Memory B cell (primary cell): ENCODE data around the gene TGM4.
A peak's percentile ranks its signal among the peaks of the same experiment; 100 is the strongest.

Source experiments
- ATAC-seq: fragments of 150-1000 bp; cut with Tn5 transposase; 2 replicates; pipeline ENCODE4 v1.10.0; 2021; ENCODE audit warnings: low read depth, mild to moderate bottlenecking, moderate library complexity
- DNase-seq, 2 donors: peaks; one replicate each; pipeline ENCODE4 v3.0.0; 2022; ENCODE audit warnings: low spot score in 2 of 2
- H3K27ac Mint-ChIP-seq: one replicate; pipeline ENCODE4 v1.8.0; 2022; ENCODE audit warnings: mild to moderate bottlenecking, moderate library complexity, mixed read lengths
- H3K27me3 Mint-ChIP-seq: one replicate; pipeline ENCODE4 v1.8.0; 2022; ENCODE audit warnings: mixed read lengths
- H3K36me3 Mint-ChIP-seq: one replicate; pipeline ENCODE4 v1.8.0; 2022; ENCODE audit warnings: mild to moderate bottlenecking, mixed read lengths
- H3K4me1 Mint-ChIP-seq: one replicate; pipeline ENCODE4 v1.8.0; 2022; ENCODE audit warnings: mixed read lengths
- H3K4me3 Mint-ChIP-seq: one replicate; pipeline ENCODE4 v1.8.0; 2022; ENCODE audit warnings: mild to moderate bottlenecking, moderate library complexity, mixed read lengths
- H3K9me3 Mint-ChIP-seq: one replicate; pipeline ENCODE4 v1.8.0; 2022; ENCODE audit warnings: mixed read lengths

TGM4 gene

GRCh38 chr3:44862226-44862637 is 12.2 kb upstream of the TGM4 start:
- Mint-ChIP-seq H3K27me3 (no peaks in the 10 kb centered on the region), H3K27ac (peak overlapping the region; percentile 86), H3K4me1 (peaks cover 18% of the 10 kb centered on the region), H3K4me3 (peak overlapping the region; percentile 85), H3K36me3 (peaks cover 4% of the 10 kb centered on the region), H3K9me3 (no peaks in the 10 kb centered on the region)
- ATAC-seq: peak; percentile 17
- DNase-seq: peak in 1 of 2 donors; percentile 12

- DNase-seq (no peak), ATAC-seq (no peak)
- Mint-ChIP-seq H3K27me3 (no peaks in the 10 kb centered on the region), H3K4me3 (no peak overlapping the region), H3K9me3 (peaks cover 2% of the 10 kb centered on the region), H3K36me3 (peaks cover 6% of the 10 kb centered on the region), H3K27ac (no peak overlapping the region), H3K4me1 (peaks cover 20% of the 10 kb centered on the region)
These were observed 9.0 kb upstream of the TGM4 start for GRCh38 chr3:44865272-44866035.

- H3K4me1 Mint-ChIP-seq: peaks cover 16% of the 10 kb centered on the region
- no peak overlapping the region for H3K27ac Mint-ChIP-seq
- H3K9me3 Mint-ChIP-seq: peaks cover 2% of the 10 kb centered on the region
- H3K4me3 Mint-ChIP-seq: no peak overlapping the region
- no peaks in the 10 kb centered on the region for H3K27me3 Mint-ChIP-seq
- no peak for DNase-seq
- ATAC-seq: no peak
- H3K36me3 Mint-ChIP-seq: peaks cover 6% of the 10 kb centered on the region
These were observed 6.8 kb upstream of the TGM4 start for GRCh38 chr3:44867421-44868111.

GRCh38 chr3:44870375-44871061 is 3.9 kb upstream of the TGM4 start:
- Mint-ChIP-seq H3K4me3 (no peak overlapping the region), H3K27ac (no peak overlapping the region), H3K27me3 (no peaks in the 10 kb centered on the region), H3K4me1 (peaks cover 10% of the 10 kb centered on the region), H3K9me3 (peaks cover 2% of the 10 kb centered on the region), H3K36me3 (peaks cover 6% of the 10 kb centered on the region)
- ATAC-seq: no peak
- no peak for DNase-seq

GRCh38 chr3:44875596-44875995 is 1.2 kb downstream of the TGM4 start:
- DNase-seq (no peak), ATAC-seq (no peak)
- H3K4me1 Mint-ChIP-seq: no peaks in the 10 kb centered on the region
- no peaks in the 10 kb centered on the region for H3K9me3 Mint-ChIP-seq
- H3K4me3 Mint-ChIP-seq: no peak overlapping the region
- H3K27ac Mint-ChIP-seq: no peak overlapping the region
- peaks cover 4% of the 10 kb centered on the region for H3K27me3 Mint-ChIP-seq
- no peaks in the 10 kb centered on the region for H3K36me3 Mint-ChIP-seq

GRCh38 chr3:44877333-44877732 is 2.9 kb downstream of the TGM4 start:
- Mint-ChIP-seq H3K4me1 (no peaks in the 10 kb centered on the region), H3K4me3 (no peak overlapping the region), H3K9me3 (no peaks in the 10 kb centered on the region), H3K27me3 (peaks cover 4% of the 10 kb centered on the region), H3K36me3 (no peaks in the 10 kb centered on the region), H3K27ac (no peak overlapping the region)
- DNase-seq (no peak), ATAC-seq (no peak)

GRCh38 chr3:44880284-44880683 is 5.9 kb downstream of the TGM4 start:
- Mint-ChIP-seq H3K9me3 (no peaks in the 10 kb centered on the region), H3K27me3 (peaks cover 6% of the 10 kb centered on the region), H3K4me1 (no peaks in the 10 kb centered on the region), H3K36me3 (no peaks in the 10 kb centered on the region), H3K4me3 (no peak overlapping the region), H3K27ac (no peak overlapping the region)
- DNase-seq (no peak), ATAC-seq (no peak)

- Mint-ChIP-seq H3K27ac (no peak overlapping the region), H3K4me1 (no peaks in the 10 kb centered on the region), H3K9me3 (no peaks in the 10 kb centered on the region), H3K36me3 (no peaks in the 10 kb centered on the region), H3K4me3 (no peak overlapping the region), H3K27me3 (peaks cover 14% of the 10 kb centered on the region)
- ATAC-seq (no peak), DNase-seq (no peak)
These were observed 9.0 kb downstream of the TGM4 start for GRCh38 chr3:44883213-44883955.

GRCh38 chr3:44883999-44884431 is 9.6 kb downstream of the TGM4 start:
- ATAC-seq: no peak
- H3K4me3 Mint-ChIP-seq: no peak overlapping the region
- no peak for DNase-seq
- no peaks in the 10 kb centered on the region for H3K9me3 Mint-ChIP-seq
- no peak overlapping the region for H3K27ac Mint-ChIP-seq
- no peaks in the 10 kb centered on the region for H3K4me1 Mint-ChIP-seq
- H3K36me3 Mint-ChIP-seq: no peaks in the 10 kb centered on the region
- H3K27me3 Mint-ChIP-seq: peaks cover 12% of the 10 kb centered on the region

GRCh38 chr3:44885618-44886017 is 11.2 kb downstream of the TGM4 start:
- Mint-ChIP-seq H3K36me3 (no peaks in the 10 kb centered on the region), H3K9me3 (no peaks in the 10 kb centered on the region), H3K4me1 (peaks cover 3% of the 10 kb centered on the region), H3K4me3 (no peak overlapping the region), H3K27me3 (peaks cover 12% of the 10 kb centered on the region), H3K27ac (no peak overlapping the region)
- ATAC-seq: no peak
- DNase-seq: no peak

- peaks cover 3% of the 10 kb centered on the region for H3K4me1 Mint-ChIP-seq
- peaks cover 15% of the 10 kb centered on the region for H3K27me3 Mint-ChIP-seq
- H3K9me3 Mint-ChIP-seq: no peaks in the 10 kb centered on the region
- H3K36me3 Mint-ChIP-seq: no peaks in the 10 kb centered on the region
- H3K4me3 Mint-ChIP-seq: no peak overlapping the region
- ATAC-seq: no peak
- DNase-seq: no peak
- peak overlapping the region; percentile 21 for H3K27ac Mint-ChIP-seq
These were observed 12.2 kb downstream of the TGM4 start for GRCh38 chr3:44886561-44886960.

- H3K36me3 Mint-ChIP-seq: no peaks in the 10 kb centered on the region
- ATAC-seq (no peak), DNase-seq (no peak)
- no peak overlapping the region for H3K27ac Mint-ChIP-seq
- H3K4me3 Mint-ChIP-seq: no peak overlapping the region
- peaks cover 3% of the 10 kb centered on the region for H3K4me1 Mint-ChIP-seq
- H3K9me3 Mint-ChIP-seq: no peaks in the 10 kb centered on the region
- H3K27me3 Mint-ChIP-seq: peaks cover 15% of the 10 kb centered on the region
These were observed 12.7 kb downstream of the TGM4 start for GRCh38 chr3:44887101-44887500.

GRCh38 chr3:44890258-44890657 is 15.8 kb downstream of the TGM4 start:
- ATAC-seq (no peak), DNase-seq (no peak)
- Mint-ChIP-seq H3K27ac (no peak overlapping the region), H3K4me1 (peaks cover 3% of the 10 kb centered on the region), H3K27me3 (peaks cover 17% of the 10 kb centered on the region), H3K36me3 (no peaks in the 10 kb centered on the region), H3K9me3 (no peaks in the 10 kb centered on the region), H3K4me3 (no peak overlapping the region)

GRCh38 chr3:44890852-44891251 is 16.4 kb downstream of the TGM4 start:
- H3K27ac Mint-ChIP-seq: no peak overlapping the region
- peaks cover 3% of the 10 kb centered on the region for H3K4me1 Mint-ChIP-seq
- ATAC-seq: no peak
- no peaks in the 10 kb centered on the region for H3K9me3 Mint-ChIP-seq
- peaks cover 13% of the 10 kb centered on the region for H3K27me3 Mint-ChIP-seq
- no peak overlapping the region for H3K4me3 Mint-ChIP-seq
- DNase-seq: no peak
- H3K36me3 Mint-ChIP-seq: no peaks in the 10 kb centered on the region
